Activated CD4-positive, alpha-beta memory T cell treated with anti-CD3 and anti-CD28 coated beads for 36 hours (primary cell): ENCODE measurements around the gene SNX8. TPM values are rescaled to one million over a fixed set of nuclear protein-coding genes. Genes with fewer than 3 reads are reported as not detected.

Experiments used
- microRNA-seq: library from miRNA; unstranded; fragments of <30 nt; microRNA quantifications from one replicate; pipeline ENCODE4 v1.2.0, GENCODE V29; 2022; ENCODE audit warnings: borderline number of aligned reads, borderline microRNAs expressed, borderline replicate concordance
- total RNA-seq, 2 experiments: library from RNA; stranded (reverse); gene quantifications; one replicate each; pipeline ENCODE4 v1.2.3, GENCODE V29; 2021

The SNX8 gene
- total RNA-seq, 2 experiments from 2014 or later, result 35.4 to 40.2 TPM

Small RNA genes lying within 50 kb of the gene (microRNA-seq; reads per million reads assigned to microRNA genes)
- gene MIR6836, result not detected

Other genes with a start within 250 kb of the SNX8 start
- gene MAD1L1, start 81.5 kb downstream of the SNX8 start, total RNA-seq, result 10 to 100 TPM; 44.4 to 47.8 TPM
- 10 to 100 TPM; 25.5 to 26.9 TPM for gene MRM2, start 72.2 kb downstream of the SNX8 start, total RNA-seq
- gene NUDT1, start 72.2 kb downstream of the SNX8 start, total RNA-seq, result 100 to 1,000 TPM; 112 to 114 TPM
- gene EIF3B, start 40.4 kb upstream of the SNX8 start, total RNA-seq, result 100 to 1,000 TPM; 179 to 182 TPM
- gene CHST12, start 89.2 kb upstream of the SNX8 start, total RNA-seq, result 1 to 10 TPM; 3.7 to 3.9 TPM
- gene GRIFIN, start 162.0 kb upstream of the SNX8 start, total RNA-seq, result not detected
- 10 to 100 TPM; 33.0 to 33.1 TPM for gene LFNG, start 205.3 kb upstream of the SNX8 start, total RNA-seq
- 10 to 100 TPM; 33.5 to 33.6 TPM for gene BRAT1, start 241.1 kb upstream of the SNX8 start, total RNA-seq
- 10 to 100 TPM in 1 of 2 experiments, 1 to 10 TPM in 1; 8.5 to 10.7 TPM for gene IQCE, start 244.5 kb upstream of the SNX8 start, total RNA-seq